SJSA1 (cell line): Measurements from ENCODE around the gene MDH2. TPM values are rescaled to one million over a fixed set of nuclear protein-coding genes. Genes with fewer than 3 reads are reported as not detected.
"Not testable (repeated sequence)": the region's sequence is repeated elsewhere in the genome, so short reads cannot be mapped to it uniquely, and the experiment has no call there.

ENCODE experiments used
- DNase-seq, 2 experiments: peaks; one replicate each; pipeline ENCODE4 v3.0.0-alpha.2; 2015 to 2020; ENCODE audit warnings: low spot score in 2 of 2, low read depth in 1 of 2
- H3K27ac ChIP-seq: fragments of 250-450 bp; sonication (Bioruptor Pico); 2 replicates; pipeline ENCODE4 v1.5.1; 2020; ENCODE audit warnings: mild to moderate bottlenecking, moderate library complexity
- H3K27me3 ChIP-seq: fragments of 250-450 bp; sonication (Bioruptor Pico); replicated peaks from 2 replicates; pipeline ENCODE4 v1.5.1; 2020; ENCODE audit warnings: mild to moderate bottlenecking, moderate library complexity
- H3K36me3 ChIP-seq: fragments of 250-450 bp; sonication (Bioruptor Pico); 2 replicates; pipeline ENCODE4 v1.5.1; 2020; ENCODE audit warnings: mild to moderate bottlenecking
- H3K4me1 ChIP-seq: fragments of 250-450 bp; sonication (Bioruptor Pico); replicated peaks from 2 replicates; pipeline ENCODE4 v1.6.1; 2021; ENCODE audit warnings: mild to moderate bottlenecking
- H3K4me3 ChIP-seq: fragments of 250-450 bp; sonication (Bioruptor Pico); 2 replicates; pipeline ENCODE4 v1.5.1; 2020; ENCODE audit warnings: mild to moderate bottlenecking
- H3K9me3 ChIP-seq: fragments of 250-450 bp; sonication (Bioruptor Pico); replicated peaks from 2 replicates; pipeline ENCODE4 v1.5.1; 2020; ENCODE audit warnings: mild to moderate bottlenecking
- total RNA-seq: library from RNA; depleted of rRNA; stranded (reverse); fragments of >200 nt; shearing (Covaris generic); gene quantifications from 2 replicates; pipeline ENCODE4 v1.2.3, GENCODE V29; 2014

MDH2 gene
- total RNA-seq, 1 experiment from 2014 or later, result 69.9 TPM

DNA sequence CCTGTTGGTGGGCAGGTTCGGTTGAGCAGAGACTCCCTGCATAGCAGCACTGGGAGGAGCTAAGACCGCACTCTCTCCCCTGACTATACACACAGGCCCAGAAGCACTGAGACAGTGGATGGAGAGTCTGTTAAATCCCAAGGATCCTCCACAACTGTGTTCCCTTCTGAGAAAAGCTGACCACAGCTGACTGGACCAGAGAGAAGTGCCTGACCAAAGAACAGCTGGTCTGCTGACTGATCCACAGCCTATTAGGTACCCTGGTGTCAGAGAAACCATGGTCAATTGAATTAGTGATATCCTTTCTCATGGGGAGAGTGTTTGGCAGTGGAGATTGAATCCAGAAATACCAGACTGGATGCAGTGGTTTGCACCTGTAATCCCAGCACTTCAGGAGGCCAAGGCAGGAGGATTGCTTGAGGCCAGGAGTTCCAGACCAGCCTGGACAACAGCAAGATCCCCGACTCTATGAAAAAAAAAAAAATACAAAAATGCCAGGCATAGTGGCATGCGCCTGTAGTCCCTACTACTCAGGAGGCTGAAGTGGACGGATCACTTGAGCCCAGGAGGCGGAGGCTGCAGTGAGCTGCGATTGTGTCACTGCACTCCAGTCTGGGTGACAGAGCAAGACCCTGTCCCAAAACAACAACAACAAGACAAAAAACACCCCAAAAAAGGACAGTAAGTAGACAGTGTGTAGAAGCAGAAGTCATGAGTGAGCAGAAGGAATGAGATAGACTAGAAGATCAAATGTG, 25.7 kb upstream of the MDH2 start:
- Histone ChIP-seq H3K27me3 (no peaks in the 10 kb centered on the region), H3K4me3 (no peak overlapping the region), H3K36me3 (peaks cover 37% of the 10 kb centered on the region), H3K4me1 (no peaks in the 10 kb centered on the region), H3K27ac (no peak overlapping the region), H3K9me3 (no peaks in the 10 kb centered on the region)
- no peak for DNase-seq

DNA sequence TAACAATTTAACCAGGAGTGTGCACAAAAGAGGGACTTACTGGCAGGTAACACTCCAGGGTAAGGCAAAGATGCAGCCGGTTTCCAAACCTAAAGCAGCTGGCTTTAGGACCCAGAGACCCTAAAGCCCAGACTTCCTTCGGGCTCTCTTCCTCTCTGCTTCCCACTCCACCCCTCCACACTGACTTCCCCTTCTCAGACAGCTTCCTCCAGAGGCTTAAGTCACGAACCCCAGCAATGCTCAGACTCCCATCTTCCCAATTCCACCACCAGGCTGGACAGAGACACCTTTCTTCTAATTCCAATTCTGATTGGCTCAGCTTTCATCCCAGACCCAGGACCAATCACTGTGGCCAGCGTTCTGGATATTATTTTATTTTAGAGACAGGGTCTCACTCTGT, 24.9 kb upstream of the MDH2 start:
- no peaks in the 10 kb centered on the region for H3K27me3 ChIP-seq
- DNase-seq, result no peak
- no peaks in the 10 kb centered on the region for H3K9me3 ChIP-seq
- peaks cover 37% of the 10 kb centered on the region for H3K36me3 ChIP-seq
- H3K4me1 ChIP-seq, result no peaks in the 10 kb centered on the region
- no peak overlapping the region for H3K4me3 ChIP-seq
- H3K27ac ChIP-seq, result no peak overlapping the region

- not testable (repeated sequence) for H3K9me3 ChIP-seq, H3K4me3 ChIP-seq, H3K4me1 ChIP-seq, DNase-seq, H3K27me3 ChIP-seq, H3K27ac ChIP-seq
- peaks cover 15% of the 10 kb centered on the region for H3K36me3 ChIP-seq
These were observed 18.2 kb upstream of the MDH2 start for GRCh38 chr7:76029682-76030081.

DNA sequence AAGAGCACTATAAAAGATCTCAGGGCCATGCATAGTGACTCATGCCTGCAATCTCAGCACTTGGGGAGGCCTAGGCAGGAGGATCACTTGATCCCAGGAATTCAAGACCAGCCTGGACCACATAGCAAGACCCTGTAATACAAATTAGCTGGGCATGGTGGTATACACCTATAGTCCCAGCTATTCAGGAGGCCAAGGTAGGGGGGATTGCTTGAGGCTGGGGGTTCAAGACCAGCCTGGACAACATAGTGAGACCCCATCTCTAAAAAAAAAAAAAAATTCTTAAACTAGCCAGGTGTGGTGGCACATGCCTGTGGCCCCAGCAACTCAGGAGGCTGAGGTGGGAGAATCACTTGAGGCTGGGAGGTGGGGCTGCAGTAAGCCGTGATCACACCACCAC, 15.9 kb upstream of the MDH2 start:
- H3K9me3 ChIP-seq, result no peaks in the 10 kb centered on the region
- peaks cover 11% of the 10 kb centered on the region for H3K36me3 ChIP-seq
- H3K27me3 ChIP-seq, result no peaks in the 10 kb centered on the region
- H3K4me1 ChIP-seq, result no peaks in the 10 kb centered on the region
- H3K4me3 ChIP-seq, result no peak overlapping the region
- DNase-seq, result no peak
- no peak overlapping the region for H3K27ac ChIP-seq

- DNase-seq, result no peak
- H3K4me1 ChIP-seq, result no peaks in the 10 kb centered on the region
- no peaks in the 10 kb centered on the region for H3K9me3 ChIP-seq
- H3K36me3 ChIP-seq, result peaks cover 13% of the 10 kb centered on the region
- H3K27ac ChIP-seq, result no peak overlapping the region
- no peak overlapping the region for H3K4me3 ChIP-seq
- H3K27me3 ChIP-seq, result no peaks in the 10 kb centered on the region
These were observed 10.6 kb upstream of the MDH2 start for GRCh38 chr7:76037310-76037709.

- H3K9me3 ChIP-seq, result no peaks in the 10 kb centered on the region
- no peak for DNase-seq
- H3K27me3 ChIP-seq, result no peaks in the 10 kb centered on the region
- no peak overlapping the region for H3K27ac ChIP-seq
- H3K36me3 ChIP-seq, result peaks cover 13% of the 10 kb centered on the region
- no peak overlapping the region for H3K4me3 ChIP-seq
- H3K4me1 ChIP-seq, result no peaks in the 10 kb centered on the region
These were observed 7.8 kb upstream of the MDH2 start for GRCh38 chr7:76040126-76040525.

- Histone ChIP-seq H3K36me3 (peaks cover 34% of the 10 kb centered on the region), H3K27me3 (no peaks in the 10 kb centered on the region), H3K4me3 (no peak overlapping the region), H3K27ac (no peak overlapping the region), H3K9me3 (no peaks in the 10 kb centered on the region), H3K4me1 (peaks cover 9% of the 10 kb centered on the region)
- DNase-seq, result no peak
These were observed 3.5 kb upstream of the MDH2 start for GRCh38 chr7:76044375-76044865.

GRCh38 chr7:76047305-76047810, 548 bp upstream of the MDH2 start:
- no peaks in the 10 kb centered on the region for H3K27me3 ChIP-seq
- peaks cover 52% of the 10 kb centered on the region for H3K36me3 ChIP-seq
- H3K4me1 ChIP-seq, result peaks cover 13% of the 10 kb centered on the region
- peak overlapping the region; percentile 91 for H3K4me3 ChIP-seq
- no peak for DNase-seq
- peak overlapping the region; percentile 79 for H3K27ac ChIP-seq
- no peaks in the 10 kb centered on the region for H3K9me3 ChIP-seq

GRCh38 chr7:76048668-76048988, 722 bp downstream of the MDH2 start:
- Histone ChIP-seq H3K4me1 (peaks cover 21% of the 10 kb centered on the region), H3K9me3 (no peaks in the 10 kb centered on the region), H3K27me3 (no peaks in the 10 kb centered on the region), H3K36me3 (peaks cover 56% of the 10 kb centered on the region), H3K4me3 (peak overlapping the region; percentile 91), H3K27ac (peak overlapping the region; percentile 79)
- no peak for DNase-seq

DNA sequence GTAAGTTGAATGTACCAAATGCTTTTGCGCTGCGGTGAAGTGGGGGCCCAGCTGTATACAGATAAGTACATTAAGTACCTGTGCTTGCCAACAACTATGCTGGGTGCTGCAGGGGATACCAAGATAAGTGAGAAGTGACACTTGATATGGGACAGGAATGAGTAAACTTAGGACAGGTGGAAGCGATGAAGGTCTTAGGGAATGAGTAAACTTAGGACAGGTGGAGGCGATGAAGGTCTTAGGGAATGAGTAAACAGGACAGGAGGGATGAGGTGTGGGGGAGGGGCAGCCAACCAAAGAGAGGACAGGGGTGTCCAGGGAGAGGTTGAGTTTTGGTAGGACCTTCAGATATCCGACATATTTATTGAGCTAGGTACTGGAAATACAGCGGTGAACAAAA, 1.4 kb downstream of the MDH2 start:
- no peak overlapping the region for H3K27ac ChIP-seq
- no peaks in the 10 kb centered on the region for H3K9me3 ChIP-seq
- no peak for DNase-seq
- peak overlapping the region; percentile 91 for H3K4me3 ChIP-seq
- H3K36me3 ChIP-seq, result peaks cover 63% of the 10 kb centered on the region
- peaks cover 23% of the 10 kb centered on the region for H3K4me1 ChIP-seq
- H3K27me3 ChIP-seq, result no peaks in the 10 kb centered on the region

DNA sequence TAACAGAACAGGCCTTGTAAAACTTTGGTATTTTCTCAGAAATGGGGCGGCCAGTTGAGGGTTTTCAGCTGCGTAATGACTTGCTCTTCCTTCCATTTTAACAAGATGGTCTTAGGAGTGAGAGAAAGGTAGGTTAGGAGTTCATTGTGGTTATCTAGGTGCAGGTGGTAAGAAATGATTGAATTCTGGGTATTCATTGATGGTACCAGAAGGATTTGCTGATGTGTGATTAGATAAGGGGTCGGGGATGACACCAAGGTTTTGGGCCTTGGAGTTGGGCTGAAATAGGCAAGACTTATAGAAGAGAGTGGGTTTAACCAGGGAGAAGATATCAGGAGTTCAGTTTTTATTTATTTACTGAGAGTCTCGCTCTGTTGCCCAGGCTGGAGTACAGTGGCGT, 2.6 kb downstream of the MDH2 start:
- no peak overlapping the region for H3K4me3 ChIP-seq
- H3K27me3 ChIP-seq, result no peaks in the 10 kb centered on the region
- H3K27ac ChIP-seq, result no peak overlapping the region
- peaks cover 72% of the 10 kb centered on the region for H3K36me3 ChIP-seq
- H3K9me3 ChIP-seq, result no peaks in the 10 kb centered on the region
- no peak for DNase-seq
- peaks cover 23% of the 10 kb centered on the region for H3K4me1 ChIP-seq

DNA sequence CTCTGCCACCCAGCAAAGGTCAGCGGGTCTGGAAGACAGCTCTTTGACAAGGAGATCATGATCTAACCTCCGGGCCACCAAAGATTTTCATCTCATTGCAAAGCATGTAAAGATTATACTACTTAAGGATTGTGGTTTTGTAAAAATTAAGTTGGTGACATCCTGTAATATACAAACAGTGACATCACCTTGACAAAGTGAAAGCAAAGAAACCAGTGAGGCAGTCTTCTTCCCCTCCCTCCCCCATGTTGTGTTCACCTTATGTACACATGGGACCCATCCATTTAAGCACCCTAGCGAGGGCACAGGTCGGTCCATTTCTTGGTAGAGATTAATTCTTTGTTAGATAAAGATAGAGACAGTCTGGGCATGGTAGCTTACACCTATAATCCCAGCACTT, 3.9 kb downstream of the MDH2 start:
- Histone ChIP-seq H3K9me3 (no peaks in the 10 kb centered on the region), H3K4me3 (no peak overlapping the region), H3K27ac (no peak overlapping the region), H3K36me3 (peaks cover 80% of the 10 kb centered on the region), H3K4me1 (peaks cover 20% of the 10 kb centered on the region), H3K27me3 (no peaks in the 10 kb centered on the region)
- no peak for DNase-seq

DNA sequence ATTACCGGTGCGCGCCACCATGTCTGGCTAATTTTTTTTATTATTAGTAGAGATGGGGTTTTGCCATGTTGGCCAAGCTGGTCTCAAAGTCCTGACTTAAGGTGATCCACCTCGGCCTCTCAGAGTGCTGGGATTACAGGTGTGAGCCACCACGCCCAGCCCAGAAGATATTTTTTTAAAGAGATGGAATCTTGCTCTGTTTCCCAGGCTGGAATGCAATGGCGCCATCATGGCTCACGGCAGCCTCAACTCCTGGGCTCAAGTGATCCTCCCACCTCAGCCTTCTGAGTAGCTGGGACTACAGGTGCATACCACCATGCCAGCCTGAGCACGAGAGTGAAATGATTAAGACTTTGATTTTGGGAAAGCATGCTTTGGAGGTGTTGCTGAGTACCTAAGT, 4.8 kb downstream of the MDH2 start:
- H3K9me3 ChIP-seq, H3K27ac ChIP-seq, H3K4me3 ChIP-seq, H3K27me3 ChIP-seq, DNase-seq: not testable (repeated sequence)
- Histone ChIP-seq H3K36me3 (peaks cover 82% of the 10 kb centered on the region), H3K4me1 (peaks cover 19% of the 10 kb centered on the region)

GRCh38 chr7:76053461-76053860, 5.6 kb downstream of the MDH2 start:
- Histone ChIP-seq H3K27ac (no peak overlapping the region), H3K27me3 (no peaks in the 10 kb centered on the region), H3K4me3 (no peak overlapping the region), H3K4me1 (peaks cover 19% of the 10 kb centered on the region), H3K9me3 (no peaks in the 10 kb centered on the region), H3K36me3 (peaks cover 84% of the 10 kb centered on the region)
- DNase-seq, result peak in 1 of 2 experiments; percentile 19
